ENCODE data around the gene MAPK11. TPM values are rescaled to one million over a fixed set of nuclear protein-coding genes. Genes with fewer than 3 reads are reported as not detected.
A peak's percentile ranks its signal among the peaks of the same experiment; 100 is the strongest.

Gene MAPK11
- total RNA-seq, 1 donor from 2014 or later, result 26.1 TPM

GRCh38 chr22:50314081-50314454 is 43.9 kb upstream of the MAPK11 start:
- intact Hi-C loops (cut with DNase I), result no loop called here
- Histone ChIP-seq H3K4me1 (peaks cover 26% of the 10 kb centered on the region), H3K4me3 (peak overlapping the region; percentile 27), H3K36me3 (no peaks in the 10 kb centered on the region), H3K9me3 (no peaks in the 10 kb centered on the region), H3K27ac (peak overlapping the region; percentile 59), H3K27me3 (no peaks in the 10 kb centered on the region)
- no peak for TF ChIP-seq CTCF (IDR thresholded peaks at IDR 0.05)
- no peak for ATAC-seq
- DNase-seq, result no peak

GRCh38 chr22:50313600-50313999 is 43.4 kb upstream of the MAPK11 start:
- no peak overlapping the region for H3K27ac ChIP-seq
- H3K27me3 ChIP-seq, result no peaks in the 10 kb centered on the region
- ATAC-seq, result no peak
- peaks cover 29% of the 10 kb centered on the region for H3K4me1 ChIP-seq
- no peak for DNase-seq
- TF ChIP-seq CTCF (IDR thresholded peaks at IDR 0.05), result no peak
- intact Hi-C loops (cut with DNase I), result no loop called here
- H3K36me3 ChIP-seq, result no peaks in the 10 kb centered on the region
- H3K4me3 ChIP-seq, result no peak overlapping the region
- H3K9me3 ChIP-seq, result no peaks in the 10 kb centered on the region

- no peaks in the 10 kb centered on the region for H3K36me3 ChIP-seq
- H3K27ac ChIP-seq, result no peak overlapping the region
- H3K9me3 ChIP-seq, result no peaks in the 10 kb centered on the region
- no peak for TF ChIP-seq CTCF (IDR thresholded peaks at IDR 0.05)
- DNase-seq, result no peak
- no peak for ATAC-seq
- H3K4me3 ChIP-seq, result no peak overlapping the region
- no peaks in the 10 kb centered on the region for H3K27me3 ChIP-seq
- intact Hi-C loops (cut with DNase I), result no loop called here
- peaks cover 33% of the 10 kb centered on the region for H3K4me1 ChIP-seq
These were observed 42.8 kb upstream of the MAPK11 start for GRCh38 chr22:50313021-50313420.

- H3K4me1 ChIP-seq, result peaks cover 36% of the 10 kb centered on the region
These were observed 42.2 kb upstream of the MAPK11 start for GRCh38 chr22:50312371-50312770.

GRCh38 chr22:50311606-50312351 is 41.6 kb upstream of the MAPK11 start:
- Histone ChIP-seq H3K27ac (no peak overlapping the region), H3K4me3 (no peak overlapping the region), H3K36me3 (no peaks in the 10 kb centered on the region), H3K9me3 (no peaks in the 10 kb centered on the region), H3K27me3 (no peaks in the 10 kb centered on the region), H3K4me1 (peaks cover 36% of the 10 kb centered on the region)
- DNase-seq (peak; percentile 64), ATAC-seq (no peak)
- intact Hi-C loops (cut with DNase I), result no loop called here
- TF ChIP-seq CTCF (IDR thresholded peaks at IDR 0.05), result no peak

More at GRCh38 chr22:50312371-50312770, 42.2 kb upstream of the MAPK11 start:
- Histone ChIP-seq H3K4me3 (no peak overlapping the region), H3K9me3 (no peaks in the 10 kb centered on the region), H3K27ac (no peak overlapping the region), H3K36me3 (no peaks in the 10 kb centered on the region), H3K27me3 (no peaks in the 10 kb centered on the region)
- ATAC-seq (no peak), DNase-seq (no peak)
- intact Hi-C loops (cut with DNase I), result no loop called here
- TF ChIP-seq CTCF (IDR thresholded peaks at IDR 0.05), result no peak

All from upper lobe of right lung (tissue), 1 donor.